GM19467 (cell line): ENCODE results near the gene PRAMEF2.
"Not testable (repeated sequence)": the region's sequence is repeated elsewhere in the genome, so short reads cannot be mapped to it uniquely, and the experiment has no call there.

Experiments used
- ATAC-seq: cut with Tn5 transposase; IDR thresholded peaks from one replicate; pipeline ENCODE4 v1.9.1; 2021; ENCODE audit warnings: mild to moderate bottlenecking, moderate library complexity; ENCODE audit not compliant: unreplicated experiment

Gene PRAMEF2, protein sequence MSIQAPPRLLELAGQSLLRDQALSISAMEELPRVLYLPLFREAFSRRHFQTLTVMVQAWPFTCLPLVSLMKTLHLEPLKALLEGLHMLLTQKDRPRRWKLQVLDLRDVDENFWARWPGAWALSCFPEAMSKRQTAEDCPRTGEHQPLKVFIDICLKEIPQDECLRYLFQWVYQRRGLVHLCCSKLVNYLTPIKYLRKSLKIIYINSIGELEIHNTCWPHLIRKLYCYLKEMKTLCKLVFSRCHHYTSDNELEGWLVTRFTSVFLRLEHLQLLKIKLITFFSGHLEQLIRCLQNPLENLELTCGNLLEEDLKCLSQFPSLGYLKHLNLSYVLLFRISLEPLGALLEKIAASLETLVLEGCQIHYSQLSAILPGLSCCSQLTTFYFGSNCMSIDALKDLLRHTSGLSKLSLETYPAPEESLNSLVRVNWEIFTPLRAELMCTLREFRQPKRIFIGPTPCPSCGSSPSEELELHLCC

DNA sequence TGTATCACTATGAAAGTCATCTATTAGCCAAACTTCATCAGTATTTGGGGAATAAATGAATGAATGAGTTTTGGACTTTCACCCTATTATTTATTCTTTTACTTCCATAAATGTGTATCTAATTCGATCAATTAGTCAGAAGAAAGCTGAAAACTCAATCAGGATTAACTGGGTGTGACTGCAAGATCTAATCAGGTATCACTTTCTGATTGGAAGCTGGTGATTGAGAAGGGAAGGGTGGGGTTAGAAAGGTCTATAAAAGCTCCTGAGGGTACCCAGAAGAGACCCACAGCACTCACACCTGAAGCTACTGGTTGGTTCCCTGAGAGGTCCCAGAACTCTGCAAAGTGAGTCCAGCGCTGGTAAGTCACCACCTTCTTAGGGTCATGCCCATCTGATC, at the start of gene PRAMEF2:
Gene PRAMEF2, plus strand, starts transcription at position 301 of the 400 bp plus-strand sequence. CDS start 1,924 bp downstream, outside the sequence.
- ATAC-seq: not testable (repeated sequence)

DNA sequence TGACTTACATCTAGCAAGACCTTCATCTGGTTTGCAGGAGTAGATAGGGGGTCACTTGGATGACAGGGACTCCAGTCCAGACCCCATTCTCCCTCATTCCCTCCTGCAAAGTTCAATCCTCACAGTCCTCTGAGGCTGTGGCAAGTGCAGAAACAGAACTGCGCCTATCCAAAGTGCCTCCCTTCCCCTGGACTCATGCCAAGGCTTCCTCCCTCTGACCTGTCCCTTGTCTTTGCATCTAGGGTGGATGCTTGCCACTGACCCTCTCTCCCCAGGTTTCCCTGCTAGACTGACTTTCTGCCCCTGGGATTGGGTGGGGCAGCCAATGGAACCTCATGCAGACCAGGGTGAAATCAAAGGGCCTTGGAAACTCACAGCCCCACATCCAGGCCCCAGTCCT, 47.0 kb upstream of the PRAMEF2 start:
- ATAC-seq: no peak

GRCh38 chr1:12810691-12811408, 46.0 kb upstream of the PRAMEF2 start:
- no peak for ATAC-seq

- ATAC-seq: no peak
Measured at GRCh38 chr1:12811409-12811784, 45.5 kb upstream of the PRAMEF2 start.

DNA sequence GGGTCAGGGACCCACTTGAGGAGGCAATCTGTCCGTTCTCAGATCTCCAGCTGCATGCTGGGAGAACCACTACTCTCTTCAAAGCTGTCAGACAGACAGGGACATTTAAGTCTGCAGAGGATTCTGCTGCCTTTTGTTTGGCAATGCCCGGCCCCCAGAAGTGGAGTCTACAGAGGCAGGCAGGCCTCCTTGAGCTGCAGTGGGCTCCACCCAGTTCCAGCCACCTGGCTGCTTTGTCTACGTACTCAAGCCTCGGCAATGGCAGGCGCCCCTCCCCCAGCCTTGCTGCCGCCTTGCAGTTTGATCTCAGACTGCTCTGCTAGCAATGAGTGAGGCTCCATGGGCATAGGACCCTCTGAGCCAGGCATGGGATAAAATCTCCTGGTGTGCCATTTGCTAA, 37.8 kb upstream of the PRAMEF2 start:
- not testable (repeated sequence) for ATAC-seq

DNA sequence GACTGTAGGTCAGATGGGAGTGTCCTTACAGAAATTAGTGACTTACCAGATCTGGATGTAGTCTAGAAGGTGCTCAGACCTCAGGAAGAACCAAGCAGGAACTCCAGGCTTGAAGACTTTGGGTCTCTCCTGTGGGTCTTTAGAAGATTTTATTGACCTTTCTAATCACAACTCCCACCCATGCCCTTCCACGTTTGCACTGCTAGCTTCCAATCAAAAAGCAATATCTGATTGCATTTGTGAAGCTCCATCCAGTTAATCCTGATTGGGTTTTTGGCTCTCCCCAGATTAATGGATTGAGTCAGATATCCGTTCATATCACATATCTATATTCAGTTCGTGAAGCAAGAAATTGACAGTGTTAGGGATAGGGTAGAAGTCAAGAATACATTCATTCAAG, 25.6 kb upstream of the PRAMEF2 start, which contains the start of gene PRAMEF11:
Gene PRAMEF11, minus strand, starts transcription at position 101 of the 400 bp plus-strand sequence. CDS start 2,621 bp downstream, outside the sequence.
- not testable (repeated sequence) for ATAC-seq

GRCh38 chr1:12833251-12833650, 23.6 kb upstream of the PRAMEF2 start:
- not testable (repeated sequence) for ATAC-seq

DNA sequence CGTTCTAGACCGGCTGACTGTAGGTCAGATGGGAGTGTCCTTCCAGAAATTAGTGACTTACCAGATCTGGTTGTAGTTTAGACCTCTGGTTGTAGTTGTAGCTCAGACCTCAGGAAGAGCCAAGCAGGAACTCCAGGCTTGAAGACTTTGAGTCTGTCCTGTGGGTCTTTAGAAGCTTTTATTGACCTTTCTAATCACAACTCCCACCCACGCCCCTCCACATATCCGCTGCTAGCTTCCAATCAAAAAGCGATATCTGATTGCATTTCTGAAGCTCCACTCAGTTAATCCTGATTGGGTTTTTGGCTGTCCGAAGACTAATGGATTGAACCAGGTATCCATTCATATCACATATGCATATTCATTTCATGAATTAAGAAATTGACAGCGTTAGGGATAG, 8.3 kb upstream of the PRAMEF2 start, which contains the start of gene HNRNPCL1:
Gene HNRNPCL1, minus strand, starts transcription at position 101 of the 400 bp plus-strand sequence. CDS start 431 bp downstream, outside the sequence.
- not testable (repeated sequence) for ATAC-seq

DNA sequence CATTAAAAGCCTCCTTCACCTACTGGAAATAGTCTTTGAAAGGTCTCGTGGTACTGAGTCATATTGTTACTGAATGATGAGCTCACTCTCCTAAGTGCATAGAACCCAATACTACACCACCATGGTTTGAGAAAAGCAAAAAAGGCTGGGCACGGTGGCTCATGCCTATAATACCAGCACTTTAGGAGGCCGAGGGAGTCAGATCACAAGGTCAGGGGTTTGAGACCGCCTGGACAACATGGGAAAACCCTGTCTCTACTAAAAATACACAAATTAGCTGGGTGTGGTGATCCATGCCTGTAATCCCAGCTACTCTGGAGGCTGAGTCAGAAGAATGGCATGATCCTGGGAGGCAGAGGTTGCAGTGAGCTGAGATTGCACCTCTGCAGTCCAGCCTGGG, 5.1 kb upstream of the PRAMEF2 start:
- ATAC-seq: no peak

- not testable (repeated sequence) for ATAC-seq
Measured at GRCh38 chr1:12863131-12863880, 6.4 kb downstream of the PRAMEF2 start.

DNA sequence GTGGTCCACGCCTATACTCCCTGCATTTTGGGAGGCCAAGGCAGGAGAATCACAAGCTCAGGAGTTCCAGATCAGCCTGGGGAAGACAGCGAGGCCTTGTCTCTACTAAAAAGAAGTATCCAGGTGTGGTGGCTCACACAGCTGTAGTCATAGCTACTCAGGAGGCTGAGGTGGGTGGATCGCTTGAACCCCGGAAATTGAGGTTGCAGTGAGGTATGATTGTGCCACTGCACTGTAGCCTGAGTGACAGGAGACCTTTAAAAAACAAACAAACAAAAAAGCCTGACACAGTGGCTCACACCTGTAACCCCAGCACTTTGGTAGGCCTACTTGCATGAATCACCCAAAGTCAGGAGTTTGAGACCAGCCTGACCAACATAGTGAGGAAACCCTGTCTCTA, 21.6 kb downstream of the PRAMEF2 start:
- ATAC-seq: not testable (repeated sequence)

DNA sequence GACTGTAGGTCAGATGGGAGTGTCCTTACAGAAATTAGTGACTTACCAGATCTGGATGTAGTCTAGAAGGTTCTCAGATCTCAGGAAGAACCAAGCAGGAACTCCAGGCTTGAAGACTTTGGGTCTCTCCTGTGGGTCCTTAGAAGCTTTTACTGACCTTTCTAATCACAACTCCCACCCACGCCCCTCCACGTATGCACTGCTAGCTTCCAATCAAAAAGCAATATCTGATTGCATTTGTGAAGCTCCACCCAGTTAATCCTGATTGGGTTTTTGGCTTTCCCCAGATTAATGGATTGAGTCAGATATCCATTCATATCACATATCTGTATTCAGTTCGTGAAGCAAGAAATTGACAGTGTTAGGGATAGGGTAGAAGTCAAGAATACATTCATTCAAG, 29.2 kb downstream of the PRAMEF2 start, which contains the start of gene PRAMEF4:
Gene PRAMEF4, minus strand, starts transcription at position 101 of the 400 bp plus-strand sequence. CDS start 2,807 bp downstream, outside the sequence.
- not testable (repeated sequence) for ATAC-seq

DNA sequence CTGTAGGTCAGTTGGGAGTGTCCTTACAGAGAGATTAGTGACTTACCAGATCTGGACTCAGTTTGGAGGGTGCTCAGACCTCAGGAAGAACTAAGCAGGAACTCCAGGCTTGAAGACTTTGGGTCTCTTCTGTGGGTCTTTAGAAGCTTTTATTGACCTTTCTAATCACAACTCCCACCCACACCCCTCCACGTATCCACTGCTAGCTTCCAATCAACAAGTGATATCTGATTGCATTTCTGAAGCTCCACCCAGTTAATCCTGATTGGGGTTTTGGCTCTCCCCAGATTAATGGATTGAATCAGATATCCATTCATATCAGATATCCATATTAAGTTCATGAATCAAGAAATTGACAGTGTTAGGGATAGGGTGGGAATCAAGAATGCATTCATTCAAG, 41.3 kb downstream of the PRAMEF2 start, which contains the start of gene PRAMEF10:
Gene PRAMEF10, minus strand, starts transcription at position 101 of the 400 bp plus-strand sequence. CDS start 2,423 bp downstream, outside the sequence.
- ATAC-seq: not testable (repeated sequence)

DNA sequence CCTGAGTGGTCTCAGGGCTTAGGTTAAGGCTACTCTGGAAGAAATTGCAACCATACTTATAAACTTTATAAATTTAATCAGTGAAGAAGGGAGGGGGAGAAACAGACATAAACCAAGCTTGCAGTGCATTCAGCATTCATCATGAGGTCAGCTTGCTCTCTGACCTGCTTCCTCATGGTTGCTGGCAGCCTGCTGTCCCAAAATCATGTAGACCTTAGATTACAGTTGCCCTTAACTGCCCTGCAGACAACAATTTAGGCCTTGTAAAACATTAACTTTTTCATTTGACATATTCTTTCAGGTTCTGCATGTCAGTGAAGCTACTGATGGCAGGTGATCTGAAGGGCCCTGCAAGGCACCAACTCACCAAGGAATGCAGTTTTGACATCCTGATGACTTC, 42.3 kb downstream of the PRAMEF2 start:
- ATAC-seq: not testable (repeated sequence)

DNA sequence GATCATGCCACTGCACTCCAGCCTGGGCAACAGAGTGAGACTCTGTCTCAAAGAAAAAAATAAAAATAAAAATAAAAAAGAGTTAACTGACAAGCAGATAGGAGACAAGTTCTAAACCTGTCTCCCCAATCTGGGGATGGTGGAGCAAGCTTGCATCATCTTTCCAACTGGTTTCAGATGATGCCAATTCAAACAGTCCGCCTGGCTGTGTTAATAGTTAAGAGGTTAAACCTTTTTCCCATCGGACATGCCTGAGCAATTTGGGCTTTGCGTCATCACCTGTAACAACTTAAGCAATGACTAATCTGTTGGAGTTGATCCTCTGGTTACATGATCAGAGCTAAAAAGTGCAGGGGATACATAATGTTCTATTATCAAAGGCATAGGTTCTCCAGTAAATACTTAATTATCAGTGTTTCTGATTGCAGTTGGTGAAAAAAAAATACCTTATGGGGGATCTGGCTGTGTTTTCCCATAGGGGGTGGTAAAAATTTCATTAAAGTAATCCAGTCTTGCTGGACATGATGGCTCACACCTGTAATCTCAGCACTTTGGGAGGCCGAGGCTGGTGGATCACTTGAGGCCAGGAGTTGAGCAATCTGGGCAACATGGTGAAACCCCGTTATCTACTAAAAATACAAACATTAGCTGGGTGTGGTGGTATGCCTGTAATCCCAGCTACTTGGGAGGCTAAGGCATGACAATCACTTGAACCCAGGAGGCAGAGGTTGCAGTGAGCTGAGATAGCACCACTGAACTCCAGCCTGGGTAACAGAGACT, 47.1 kb downstream of the PRAMEF2 start:
- ATAC-seq: not testable (repeated sequence)
